Left lung (tissue), 10 donors: ENCODE data around the gene ASTN2. TPM values are rescaled to one million over a fixed set of nuclear protein-coding genes. Genes with fewer than 3 reads are reported as not detected.

Source experiments
- ATAC-seq: fragments of 200-7000 bp; cut with Tn5 transposase; one replicate; pipeline ENCODE4 v1.9.1; 2020; ENCODE audit warnings: moderate library complexity
- DNase-seq, 4 donors: peaks; one replicate each; pipeline ENCODE4 v3.0.0-alpha.2; 2013 to 2020
- H3K27ac ChIP-seq, 2 donors: fragments of 200-600 bp; sonication (generic) in 1 of 2; one replicate each; pipeline versions ENCODE4 v1.5.0 to v1.8.0; 2020 to 2021
- H3K27me3 ChIP-seq, 2 donors: fragments of 200-600 bp; sonication (generic) in 1 of 2; one replicate each; pipeline versions ENCODE4 v1.5.0 to v1.8.0; 2020 to 2021
- H3K36me3 ChIP-seq, 2 donors: fragments of 200-600 bp; sonication (generic) in 1 of 2; one replicate each; pipeline versions ENCODE4 v1.5.0 to v1.8.0; 2020 to 2021
- H3K4me1 ChIP-seq, 2 donors: fragments of 200-600 bp; one replicate each; pipeline ENCODE4 v1.8.0; 2021
- H3K4me3 ChIP-seq, 2 donors: fragments of 200-600 bp; sonication (generic) in 1 of 2; one replicate each; pipeline versions ENCODE4 v1.5.0 to v1.8.0; 2020 to 2021; ENCODE audit warnings: mild to moderate bottlenecking in 1 of 2
- H3K9me3 ChIP-seq, 2 donors: fragments of 200-600 bp; sonication (generic) in 1 of 2; one replicate each; pipeline versions ENCODE4 v1.5.0 to v1.8.0; 2020 to 2021
- CTCF ChIP-seq, 2 donors: fragments of 200-600 bp; sonication (generic) in 1 of 2; IDR thresholded peaks; one replicate each; pipeline versions ENCODE4 v1.5.0 to v1.8.0; 2021; ENCODE audit warnings: antibody characterized with exemption in 2 of 2
- intact Hi-C, 2 donors: fragments of 100-400 bp; cut with DNase I; formaldehyde crosslinking; loops; one replicate each; pipeline versions ENCODE4 v1.11.2 to v1.14.2; 2022
- polyA plus RNA-seq, 6 donors: library from polyadenylated mRNA; unstranded; fragments of 120-200 nt; gene quantifications; one replicate each; pipeline ENCODE4 v1.2.1, GENCODE V29; 2013; ENCODE audit not compliant: insufficient read length in 6 of 6
- total RNA-seq, 2 donors: library from RNA; stranded (reverse); fragmentation: NEBNext Ultra II Directional; extraction: Animal tissue kit (Norgen Biotek cat#: 25700); gene quantifications; one replicate each; pipeline ENCODE4 v1.2.1, GENCODE V29; 2021
- donor health status: DM: no; HTN: yes; CAD: no.
- donor health status: DM: no; HTN: no; CAD: no.

The ASTN2 gene
- total and polyA plus RNA-seq, 8 donors = 3.1 to 5.5 (median 4.5) TPM

DNA sequence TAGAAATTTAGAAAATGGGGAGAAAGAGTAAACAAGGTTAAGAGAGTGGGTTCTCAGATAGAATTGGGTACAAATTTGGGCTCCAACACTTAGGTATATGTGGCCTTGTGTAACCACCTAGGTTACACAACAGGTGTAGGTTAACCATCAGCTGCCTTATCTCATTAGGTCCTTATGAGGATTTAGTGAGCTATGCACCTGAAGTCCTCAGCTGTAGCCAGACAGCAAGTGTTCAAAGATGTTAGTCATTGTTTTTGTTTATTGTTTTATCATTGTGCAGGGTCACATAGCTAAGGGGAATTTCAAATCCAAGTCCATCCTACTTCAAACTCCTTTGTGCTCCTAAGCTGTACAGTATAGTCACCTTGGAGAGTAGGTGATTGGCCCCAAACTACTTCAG, 728.7 kb downstream of the ASTN2 start:
- ATAC-seq (peak; percentile 2), DNase-seq (no peak)
- Histone ChIP-seq H3K27ac (no peak overlapping the region), H3K36me3 (no peaks in the 10 kb centered on the region), H3K9me3 (peaks cover 0 to 10% of the 10 kb centered on the region in 2 donors), H3K4me1 (peaks cover 7 to 16% of the 10 kb centered on the region in 2 donors), H3K4me3 (peak overlapping the region; percentile 58 to 60), H3K27me3 (peaks cover 0 to 15% of the 10 kb centered on the region in 2 donors)
- intact Hi-C loops = no loop called here
- TF ChIP-seq CTCF (IDR thresholded peaks at IDR 0.05) = no peak

DNA sequence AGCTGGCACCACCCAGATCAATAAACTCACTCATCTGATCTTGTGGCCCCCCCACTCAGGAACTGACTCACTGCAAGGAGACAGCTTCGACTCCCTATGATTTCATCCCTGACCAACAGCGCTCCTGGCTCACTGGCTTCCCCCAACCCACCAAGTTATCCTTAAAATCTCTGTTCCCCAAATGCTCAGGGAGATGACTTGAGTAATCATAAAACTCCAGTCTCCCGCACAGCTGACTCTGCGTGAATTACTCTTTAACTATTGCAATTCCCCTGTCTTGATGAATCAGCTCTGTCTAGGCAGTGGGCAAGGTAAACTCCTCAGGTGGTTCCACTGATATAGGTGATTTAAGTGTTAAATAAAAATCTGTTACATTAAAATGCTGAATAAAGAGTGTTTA, 729.7 kb downstream of the ASTN2 start:
- Histone ChIP-seq H3K9me3 (peaks cover 0 to 10% of the 10 kb centered on the region in 2 donors), H3K4me3 (no peak overlapping the region), H3K36me3 (no peaks in the 10 kb centered on the region), H3K27me3 (peaks cover 0 to 15% of the 10 kb centered on the region in 2 donors), H3K27ac (no peak overlapping the region), H3K4me1 (peaks cover 7 to 16% of the 10 kb centered on the region in 2 donors)
- DNase-seq = no peak
- intact Hi-C loops = no loop called here
- no peak for ATAC-seq
- TF ChIP-seq CTCF (IDR thresholded peaks at IDR 0.05) = no peak

DNA sequence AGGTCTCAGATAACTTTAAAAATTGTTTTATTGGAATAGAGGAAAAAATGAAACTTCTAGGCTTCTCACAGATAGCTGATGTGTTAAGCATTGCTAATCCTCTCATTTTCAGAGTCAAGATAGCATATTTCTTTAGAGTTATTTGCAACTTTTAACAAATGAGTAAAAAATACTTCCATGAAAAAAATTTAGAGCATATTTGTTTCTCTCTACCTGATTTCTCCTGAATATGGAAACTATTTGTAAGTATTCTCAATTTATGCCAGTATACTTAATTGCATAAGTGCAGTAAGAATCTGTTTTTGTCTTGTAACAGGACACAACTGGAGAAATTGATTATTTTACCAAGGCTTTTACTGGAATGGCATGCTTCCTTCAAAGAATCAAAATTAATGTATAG, 731.3 kb downstream of the ASTN2 start:
- no peak for ATAC-seq
- H3K4me1 ChIP-seq = peaks cover 7 to 8% of the 10 kb centered on the region in 2 donors

GRCh38 chr9:116674210-116674980, 740.5 kb downstream of the ASTN2 start:
- intact Hi-C loops = no loop called here
- Histone ChIP-seq H3K4me3 (no peak overlapping the region), H3K4me1 (no peaks in the 10 kb centered on the region), H3K36me3 (no peaks in the 10 kb centered on the region), H3K9me3 (peaks cover 0 to 35% of the 10 kb centered on the region in 2 donors), H3K27ac (no peak overlapping the region), H3K27me3 (no peaks in the 10 kb centered on the region)
- ATAC-seq (no peak), DNase-seq (no peak)
- TF ChIP-seq CTCF (IDR thresholded peaks at IDR 0.05) = no peak

More for the DNA sequence above, 731.3 kb downstream of the ASTN2 start:
- intact Hi-C loops = no loop called here
- Histone ChIP-seq H3K4me3 (no peak overlapping the region), H3K9me3 (peaks cover 0 to 10% of the 10 kb centered on the region in 2 donors), H3K27ac (no peak overlapping the region), H3K27me3 (peaks cover 0 to 15% of the 10 kb centered on the region in 2 donors), H3K36me3 (no peaks in the 10 kb centered on the region)
- DNase-seq = no peak
- TF ChIP-seq CTCF (IDR thresholded peaks at IDR 0.05) = no peak

GRCh38 chr9:116673375-116673774, 741.5 kb downstream of the ASTN2 start:
- TF ChIP-seq CTCF (IDR thresholded peaks at IDR 0.05) = no peak
- ATAC-seq (no peak), DNase-seq (no peak)
- H3K4me1 ChIP-seq = no peaks in the 10 kb centered on the region
- peaks cover 0 to 35% of the 10 kb centered on the region in 2 donors for H3K9me3 ChIP-seq
- no peaks in the 10 kb centered on the region for H3K36me3 ChIP-seq
- no peak overlapping the region for H3K4me3 ChIP-seq
- H3K27ac ChIP-seq = no peak overlapping the region
- no peaks in the 10 kb centered on the region for H3K27me3 ChIP-seq
- intact Hi-C loops = no loop called here
